Activated T-helper 2 cell treated with anti-CD3 and anti-CD28 coated beads, Interferon-gamma antibody, Interleukin-2, Interleukin-4, amounts not matched to agents 10 μg/mL and 5 μg/mL and 100 μg/mL, durations not matched to agents 14 hours and 24 hours and 36 hours (primary cell): ENCODE results near the gene DLX1. TPM values are rescaled to one million over a fixed set of nuclear protein-coding genes. Genes with fewer than 3 reads are reported as not detected.

Experiments used
- DNase-seq: peaks from one replicate; pipeline ENCODE4 v3.0.0; 2021; ENCODE audit warnings: low spot score
- H3K27ac Mint-ChIP-seq: one replicate; pipeline ENCODE4 v1.8.0; 2021; ENCODE audit warnings: mixed read lengths
- H3K27me3 Mint-ChIP-seq: one replicate; pipeline ENCODE4 v1.8.0; 2021; ENCODE audit warnings: low read depth, mixed read lengths
- H3K36me3 Mint-ChIP-seq: one replicate; pipeline ENCODE4 v1.8.0; 2021; ENCODE audit warnings: low read depth, mixed read lengths
- H3K4me1 Mint-ChIP-seq: one replicate; pipeline ENCODE4 v1.8.0; 2021; ENCODE audit warnings: low read depth, mixed read lengths
- H3K4me3 Mint-ChIP-seq: one replicate; pipeline ENCODE4 v1.8.0; 2021; ENCODE audit warnings: low read depth, mild to moderate bottlenecking, moderate library complexity, mixed read lengths
- H3K9me3 Mint-ChIP-seq: one replicate; pipeline ENCODE4 v1.8.0; 2021; ENCODE audit warnings: mixed read lengths
- intact Hi-C: fragments of 100-400 bp; cut with micrococcal nuclease; formaldehyde crosslinking; loops from one replicate; pipeline ENCODE4 v1.15.1; 2023
- total RNA-seq: library from RNA; stranded (reverse); gene quantifications from 2 replicates; pipeline ENCODE4 v1.2.3, GENCODE V29; 2022

Gene DLX1
- total RNA-seq: 0.09 TPM in 1 of 2 replicates, not detected in the other

DNA sequence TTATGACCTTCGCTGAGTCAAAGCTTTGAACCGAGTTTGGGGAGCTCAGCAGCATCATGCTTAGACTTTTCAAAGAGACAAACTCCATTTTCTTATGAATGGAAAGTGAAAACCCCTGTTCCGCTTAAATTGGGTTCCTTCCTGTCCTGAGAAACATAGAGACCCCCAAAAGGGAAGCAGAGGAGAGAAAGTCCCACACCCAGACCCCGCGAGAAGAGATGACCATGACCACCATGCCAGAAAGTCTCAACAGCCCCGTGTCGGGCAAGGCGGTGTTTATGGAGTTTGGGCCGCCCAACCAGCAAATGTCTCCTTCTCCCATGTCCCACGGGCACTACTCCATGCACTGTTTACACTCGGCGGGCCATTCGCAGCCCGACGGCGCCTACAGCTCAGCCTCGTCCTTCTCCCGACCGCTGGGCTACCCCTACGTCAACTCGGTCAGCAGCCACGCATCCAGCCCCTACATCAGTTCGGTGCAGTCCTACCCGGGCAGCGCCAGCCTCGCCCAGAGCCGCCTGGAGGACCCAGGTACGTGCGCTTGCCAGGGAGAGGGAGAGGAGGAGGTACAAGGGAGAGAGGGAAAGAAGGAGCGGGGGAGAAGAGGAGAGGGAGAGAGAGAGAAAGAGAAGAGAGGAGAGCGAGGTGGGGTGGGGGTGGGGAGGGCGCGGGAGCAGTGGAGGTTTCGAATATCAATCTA is at the start of gene DLX1:
DLX1 (plus strand) TSS at position 48 of the 700 bp plus-strand sequence; CDS start at position 219, 171 bp downstream.
- intact Hi-C loops: loop anchor here (1.0 kb wide), 1 partner anchor 16 kb away; no protein-coding TSS in a partner anchor
- peak within 1 kb of the TSS; percentile 58 for H3K27ac Mint-ChIP-seq
- peaks cover 9% of the 10 kb centered on the region for H3K36me3 Mint-ChIP-seq
- no peak for DNase-seq
- H3K4me3 Mint-ChIP-seq: peak within 1 kb of the TSS; percentile 75
- H3K27me3 Mint-ChIP-seq: peaks cover 92% of the 10 kb centered on the region
- peaks cover 31% of the 10 kb centered on the region for H3K4me1 Mint-ChIP-seq
- no peaks in the 10 kb centered on the region for H3K9me3 Mint-ChIP-seq

DNA sequence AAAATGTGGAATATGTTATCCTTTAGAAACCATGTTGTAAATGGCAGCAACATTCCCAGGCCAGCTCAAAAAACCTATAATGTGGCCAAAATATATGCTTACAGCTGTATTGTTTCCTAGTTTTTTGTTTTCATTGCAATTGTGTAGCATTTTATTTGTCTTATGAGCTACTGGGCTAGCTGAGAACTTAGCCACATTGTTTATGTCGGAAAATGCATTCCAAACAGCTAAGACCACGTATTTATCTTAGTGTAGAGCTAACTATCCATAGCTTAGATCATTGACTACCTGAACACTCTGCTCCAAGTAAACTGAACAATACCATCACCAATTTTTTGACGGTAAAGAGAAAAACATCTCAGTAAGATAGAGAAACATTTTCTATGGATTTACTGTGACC is 47.2 kb upstream of the DLX1 start:
- intact Hi-C loops: no loop called here
- Mint-ChIP-seq H3K4me3 (no peak overlapping the region), H3K4me1 (no peaks in the 10 kb centered on the region), H3K36me3 (no peaks in the 10 kb centered on the region), H3K9me3 (no peaks in the 10 kb centered on the region), H3K27me3 (no peaks in the 10 kb centered on the region), H3K27ac (no peak overlapping the region)
- DNase-seq: no peak

DNA sequence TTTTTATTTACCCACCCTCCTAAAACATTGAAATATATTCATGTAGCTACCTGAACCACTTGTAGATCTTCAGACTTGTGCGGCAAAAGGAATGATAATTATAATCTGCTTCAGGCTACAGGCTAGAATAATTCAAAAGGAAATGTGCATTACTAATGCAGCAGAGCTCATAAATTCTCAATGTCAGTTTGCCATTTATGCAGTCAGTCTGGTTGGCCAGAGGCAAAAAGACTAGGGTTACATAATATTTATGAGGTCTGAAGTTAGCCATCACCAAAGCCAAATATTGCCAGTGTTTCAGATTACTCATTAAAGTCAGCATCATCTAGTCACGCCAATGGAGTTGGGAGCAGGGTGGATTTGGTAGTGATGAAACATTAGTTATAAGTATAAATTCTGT is 46.7 kb upstream of the DLX1 start:
- DNase-seq: no peak
- no peak overlapping the region for H3K27ac Mint-ChIP-seq
- no peaks in the 10 kb centered on the region for H3K36me3 Mint-ChIP-seq
- intact Hi-C loops: no loop called here
- H3K4me1 Mint-ChIP-seq: no peaks in the 10 kb centered on the region
- H3K27me3 Mint-ChIP-seq: no peaks in the 10 kb centered on the region
- no peak overlapping the region for H3K4me3 Mint-ChIP-seq
- no peaks in the 10 kb centered on the region for H3K9me3 Mint-ChIP-seq

DNA sequence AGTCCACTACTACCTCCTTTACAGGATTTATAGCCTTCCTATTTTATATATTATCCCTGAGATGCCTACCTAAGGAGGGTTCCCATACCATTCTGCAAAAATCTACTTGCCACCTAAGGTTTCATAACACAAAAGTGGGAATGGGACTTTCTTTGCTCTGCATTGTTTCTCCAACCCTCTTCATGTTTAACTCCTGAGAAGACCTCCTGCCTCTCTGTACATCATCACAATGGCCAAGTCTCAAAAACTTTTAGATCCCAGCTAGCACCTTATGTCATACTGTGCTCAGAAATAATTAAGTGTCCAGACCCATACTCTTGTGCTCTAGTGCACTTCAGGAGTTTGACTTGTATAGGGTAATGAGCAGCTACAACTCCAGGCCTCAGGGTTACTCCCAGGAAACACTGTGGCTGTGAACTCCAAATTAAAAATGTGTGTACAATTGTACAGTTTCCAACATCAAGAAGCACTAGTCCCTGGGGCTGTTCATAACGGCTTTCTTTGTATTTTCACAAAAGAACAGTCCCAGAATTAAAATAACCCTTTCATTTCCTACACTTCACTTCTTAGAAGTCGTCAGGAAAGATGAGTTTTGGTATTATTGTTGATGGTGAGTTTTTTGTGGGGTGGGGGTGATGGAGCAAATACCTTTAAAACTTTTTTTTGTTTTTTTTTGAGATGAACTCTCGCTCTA is 46.1 kb upstream of the DLX1 start:
- Mint-ChIP-seq H3K27me3 (no peaks in the 10 kb centered on the region), H3K4me1 (no peaks in the 10 kb centered on the region), H3K4me3 (no peak overlapping the region), H3K9me3 (no peaks in the 10 kb centered on the region), H3K27ac (no peak overlapping the region), H3K36me3 (no peaks in the 10 kb centered on the region)
- intact Hi-C loops: no loop called here
- no peak for DNase-seq

DNA sequence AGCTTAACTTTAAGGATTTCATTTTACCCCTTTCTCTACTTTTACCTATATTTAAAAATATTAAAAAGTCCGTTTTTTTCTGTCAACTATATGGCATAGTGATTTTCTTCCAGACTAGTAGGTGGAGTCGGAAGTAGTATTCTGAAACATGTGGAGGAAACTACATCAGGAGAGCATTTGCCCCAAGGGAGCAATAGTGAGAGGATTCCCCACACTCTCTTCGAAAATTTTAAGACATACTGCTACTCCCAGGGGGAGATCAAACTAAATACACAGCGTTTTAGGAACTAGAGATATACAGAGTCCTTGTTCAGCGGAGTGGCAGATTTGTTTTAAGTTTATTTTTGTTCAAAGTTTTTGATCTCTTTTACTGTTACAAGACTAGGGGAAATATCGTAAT is 45.0 kb upstream of the DLX1 start:
- Mint-ChIP-seq H3K27ac (no peak overlapping the region), H3K9me3 (no peaks in the 10 kb centered on the region), H3K36me3 (no peaks in the 10 kb centered on the region), H3K4me3 (no peak overlapping the region), H3K27me3 (no peaks in the 10 kb centered on the region), H3K4me1 (no peaks in the 10 kb centered on the region)
- intact Hi-C loops: no loop called here
- DNase-seq: no peak

DNA sequence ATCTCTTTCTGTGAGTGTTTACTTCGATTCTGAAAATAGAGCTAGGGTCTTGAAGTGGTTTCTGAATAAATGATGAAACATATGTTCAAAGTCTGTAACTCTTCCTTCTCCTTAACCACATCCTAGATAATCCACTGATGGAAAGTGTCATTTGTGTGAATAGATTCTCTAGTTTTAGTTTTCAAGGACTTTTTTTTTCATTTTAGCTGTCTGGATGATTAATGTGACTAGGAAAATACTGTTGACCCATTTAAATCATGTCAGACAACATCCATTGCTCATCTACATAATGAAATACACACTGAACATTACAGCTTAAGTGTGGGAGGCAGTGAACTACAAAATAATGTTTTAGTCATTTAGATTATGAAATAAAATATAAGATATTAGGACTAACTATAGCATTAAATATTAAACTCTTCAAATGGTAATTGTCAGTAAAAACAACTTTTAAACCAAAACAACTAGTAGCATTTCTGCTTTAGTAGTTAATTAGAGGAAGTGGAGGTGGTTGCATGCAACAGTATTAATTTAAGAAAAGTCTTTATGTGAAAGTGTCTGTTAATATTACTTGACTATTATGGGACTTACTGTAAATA is 39.1 kb upstream of the DLX1 start:
- Mint-ChIP-seq H3K27me3 (no peaks in the 10 kb centered on the region), H3K4me3 (no peak overlapping the region), H3K27ac (no peak overlapping the region), H3K9me3 (no peaks in the 10 kb centered on the region), H3K36me3 (no peaks in the 10 kb centered on the region), H3K4me1 (peaks cover 4% of the 10 kb centered on the region)
- intact Hi-C loops: no loop called here
- no peak for DNase-seq

DNA sequence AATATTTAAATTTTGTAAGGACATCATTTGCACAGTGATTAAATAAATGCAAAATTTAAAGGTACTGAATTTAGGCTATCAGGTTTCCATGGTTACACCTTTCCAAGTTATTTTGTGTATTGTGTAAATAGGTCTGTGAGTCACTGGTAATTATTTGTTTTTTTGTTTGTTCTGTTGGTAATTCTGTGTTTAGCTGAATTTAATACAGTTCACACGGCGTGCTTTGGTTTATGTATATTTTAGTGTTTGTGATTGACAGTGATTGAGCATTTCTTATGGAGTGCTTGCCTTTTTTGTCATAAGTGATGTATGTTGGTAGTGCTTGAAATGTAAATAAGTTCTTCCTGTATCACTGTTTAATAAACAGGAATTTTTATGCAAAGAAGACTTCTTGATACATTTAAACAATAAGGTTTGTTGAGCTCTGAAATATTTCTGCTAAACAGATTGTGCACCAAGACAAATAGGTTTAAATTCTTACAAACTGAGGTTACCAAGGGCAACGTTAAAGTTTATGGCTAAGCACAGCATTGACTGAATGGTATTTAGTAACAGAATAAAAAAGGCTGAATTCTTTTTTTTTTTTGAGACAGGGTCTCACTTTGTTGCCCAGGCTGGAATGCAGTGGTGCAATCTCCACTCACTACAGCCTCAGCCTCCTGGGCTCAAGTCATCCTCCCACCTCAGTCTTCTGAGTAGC is 38.3 kb upstream of the DLX1 start:
- Mint-ChIP-seq H3K4me3 (no peak overlapping the region), H3K4me1 (peaks cover 4% of the 10 kb centered on the region), H3K9me3 (no peaks in the 10 kb centered on the region), H3K27me3 (no peaks in the 10 kb centered on the region), H3K27ac (no peak overlapping the region), H3K36me3 (no peaks in the 10 kb centered on the region)
- no peak for DNase-seq
- intact Hi-C loops: no loop called here

DNA sequence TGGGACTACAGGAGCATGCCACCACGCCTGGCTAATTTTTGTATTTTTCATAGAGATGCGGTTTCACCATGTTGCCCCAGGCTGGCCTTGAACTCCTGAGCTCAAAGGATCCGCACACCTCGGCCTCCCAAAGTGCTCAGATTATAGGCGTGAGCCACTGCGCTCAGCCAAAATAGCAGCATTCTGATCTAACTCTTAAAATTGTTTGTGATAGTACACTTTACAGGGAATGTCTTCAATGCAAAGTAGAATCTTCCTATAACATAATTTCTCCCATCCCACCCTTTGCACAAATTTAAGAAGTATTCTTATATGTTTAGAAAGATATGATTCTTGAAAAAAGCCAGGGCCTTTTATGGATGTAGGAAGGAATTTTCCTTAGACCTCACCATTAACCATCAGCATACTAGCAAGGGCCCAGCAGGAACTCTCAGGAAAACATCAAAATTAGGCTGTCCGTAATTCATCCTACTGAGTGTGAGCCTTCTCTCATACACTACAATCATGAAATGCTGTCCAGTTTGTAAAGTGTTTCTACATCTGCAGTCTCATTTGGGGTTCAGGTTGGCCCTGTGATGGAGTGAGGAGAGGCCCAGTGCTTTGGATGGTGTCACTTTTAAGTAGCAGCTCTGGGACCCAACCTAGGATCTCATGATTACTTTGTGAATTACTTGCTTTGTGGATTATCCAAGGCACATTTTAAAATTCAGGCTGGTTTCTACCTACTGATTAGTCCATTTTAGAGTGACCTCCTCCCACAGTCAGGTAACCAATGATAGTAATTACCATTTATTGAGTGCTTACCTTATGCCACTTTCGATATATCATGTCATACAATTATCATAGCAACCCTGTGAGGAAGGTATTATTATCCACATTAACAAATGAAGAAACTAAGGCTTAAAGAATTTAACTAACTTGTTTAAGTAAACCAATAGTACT is 37.5 kb upstream of the DLX1 start:
- Mint-ChIP-seq H3K4me1 (peaks cover 4% of the 10 kb centered on the region), H3K9me3 (no peaks in the 10 kb centered on the region), H3K36me3 (no peaks in the 10 kb centered on the region), H3K27ac (no peak overlapping the region), H3K27me3 (no peaks in the 10 kb centered on the region), H3K4me3 (no peak overlapping the region)
- intact Hi-C loops: no loop called here
- no peak for DNase-seq

DNA sequence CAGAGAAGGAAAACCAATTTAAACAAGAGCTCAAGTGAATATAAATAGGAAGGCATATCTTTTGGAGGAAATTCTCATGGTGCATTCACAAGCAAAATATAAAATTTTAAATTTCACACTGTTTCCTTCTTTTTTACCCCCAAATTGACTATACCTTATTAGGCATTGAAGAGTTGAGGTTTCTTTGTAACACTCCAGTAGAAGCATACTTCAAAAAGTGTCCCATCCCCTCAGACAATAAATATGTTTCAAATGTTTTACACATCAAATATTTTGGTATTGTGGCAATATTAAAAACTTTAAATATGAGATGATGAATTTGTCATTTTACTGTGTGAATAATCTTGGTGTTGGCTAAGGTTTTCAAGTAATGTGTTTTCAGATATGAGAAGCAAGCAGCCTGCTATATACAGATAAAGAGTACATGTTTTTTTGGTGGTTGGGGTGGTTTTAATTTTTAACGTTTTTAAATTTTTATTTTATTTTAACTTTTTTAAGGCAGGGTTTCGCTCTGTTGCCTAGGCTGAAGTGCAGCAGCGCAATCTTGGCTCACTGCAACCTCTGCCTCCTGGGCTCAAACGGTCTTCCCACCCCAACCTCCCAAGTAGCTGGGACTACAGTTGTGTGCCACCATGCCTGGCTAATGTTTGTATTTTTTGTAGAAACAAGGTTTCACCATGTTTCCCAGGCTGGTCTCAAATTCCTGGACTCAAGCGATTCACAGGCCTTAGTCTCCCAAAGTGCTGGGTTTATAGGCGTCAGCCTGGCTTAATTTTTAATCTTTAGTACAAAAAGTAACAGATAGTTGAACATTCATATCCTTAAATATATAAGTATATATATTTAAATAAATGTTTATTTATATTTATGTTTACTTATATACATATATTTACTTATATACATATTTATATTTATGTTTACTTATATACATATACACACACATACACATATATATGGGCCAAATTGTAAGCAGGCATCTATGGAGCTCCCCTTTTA is 36.5 kb upstream of the DLX1 start:
- Mint-ChIP-seq H3K4me1 (peaks cover 4% of the 10 kb centered on the region), H3K27ac (no peak overlapping the region), H3K4me3 (no peak overlapping the region), H3K27me3 (no peaks in the 10 kb centered on the region), H3K9me3 (no peaks in the 10 kb centered on the region), H3K36me3 (no peaks in the 10 kb centered on the region)
- intact Hi-C loops: no loop called here
- DNase-seq: no peak

DNA sequence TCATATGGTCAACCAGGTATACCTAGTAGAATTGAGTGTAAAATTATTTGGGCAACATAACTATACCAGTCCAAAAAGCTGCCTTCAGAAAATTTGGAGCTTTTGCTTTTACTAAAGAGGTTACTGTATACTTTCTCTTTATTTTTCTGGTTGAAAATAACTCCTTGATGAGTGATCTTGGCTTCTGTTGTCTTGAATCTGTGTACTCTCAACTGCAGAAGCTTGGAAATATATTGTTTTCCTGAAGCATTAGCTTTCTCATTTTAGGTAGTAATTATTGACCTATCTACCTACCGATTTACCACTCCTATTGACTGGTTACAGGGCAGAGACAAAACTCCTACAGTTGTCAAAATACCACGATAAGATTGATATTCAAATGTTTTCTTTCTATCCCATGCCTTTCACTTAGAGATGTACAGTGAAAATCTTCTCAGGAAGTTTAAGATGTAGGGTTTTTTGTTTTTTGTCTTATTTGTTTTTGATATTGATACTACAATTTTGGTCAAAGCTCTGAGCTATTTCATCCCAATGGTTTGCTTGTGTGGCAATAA is 35.7 kb upstream of the DLX1 start:
- intact Hi-C loops: no loop called here
- no peak overlapping the region for H3K4me3 Mint-ChIP-seq
- peaks cover 1% of the 10 kb centered on the region for H3K27me3 Mint-ChIP-seq
- no peak overlapping the region for H3K27ac Mint-ChIP-seq
- DNase-seq: no peak
- H3K9me3 Mint-ChIP-seq: no peaks in the 10 kb centered on the region
- H3K36me3 Mint-ChIP-seq: no peaks in the 10 kb centered on the region
- H3K4me1 Mint-ChIP-seq: peaks cover 4% of the 10 kb centered on the region

DNA sequence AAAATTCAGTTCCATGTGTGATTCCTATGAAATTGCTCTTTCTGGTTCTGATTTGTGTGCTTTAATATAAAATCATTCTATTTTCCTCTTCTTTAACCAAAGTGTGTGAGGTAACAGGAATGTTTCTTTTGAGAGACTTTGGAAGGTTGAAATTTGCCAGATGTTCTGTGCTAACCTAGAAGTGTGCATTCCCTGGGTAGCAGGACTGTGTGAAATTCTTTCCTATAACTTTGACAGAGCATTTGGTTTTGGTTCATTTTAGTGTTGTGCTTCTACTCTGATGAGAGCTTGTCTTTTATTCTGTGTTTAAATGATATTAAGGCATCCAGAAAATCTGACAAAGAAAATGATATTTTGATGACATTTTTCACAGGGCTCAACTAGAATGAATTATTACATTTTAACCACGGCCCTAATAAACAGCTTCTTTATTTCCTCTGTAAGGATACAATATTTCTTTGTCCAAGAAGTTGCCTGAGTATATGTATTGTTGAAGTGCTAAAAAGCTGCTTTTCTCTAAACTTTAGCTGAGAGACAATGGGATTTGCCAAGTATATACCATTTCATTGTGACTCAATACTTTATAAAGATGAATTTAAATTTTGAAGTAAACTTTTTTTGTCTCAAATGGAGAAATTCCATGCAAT is 34.7 kb upstream of the DLX1 start:
- H3K4me3 Mint-ChIP-seq: no peak overlapping the region
- H3K4me1 Mint-ChIP-seq: peaks cover 4% of the 10 kb centered on the region
- no peaks in the 10 kb centered on the region for H3K36me3 Mint-ChIP-seq
- no peak overlapping the region for H3K27ac Mint-ChIP-seq
- DNase-seq: no peak
- H3K9me3 Mint-ChIP-seq: no peaks in the 10 kb centered on the region
- intact Hi-C loops: no loop called here
- H3K27me3 Mint-ChIP-seq: peaks cover 4% of the 10 kb centered on the region
